Neuronal stem cell (in vitro differentiated cells): ENCODE measurements around the gene XPR1.

ENCODE experiments used
- DNase-seq: peaks from one replicate; pipeline ENCODE4 v3.0.0-alpha.2; 2013; ENCODE audit warnings: low spot score
- H2AFZ ChIP-seq: one replicate; pipeline ENCODE4 v1.6.1; 2013; ENCODE audit warnings: mild to moderate bottlenecking, low read length, inconsistent platforms
- H2AK5ac ChIP-seq: 2 replicates; pipeline ENCODE4 v1.6.1; 2013; ENCODE audit warnings: low read depth, mild to moderate bottlenecking, inconsistent platforms, low read length, moderate library complexity, mixed read lengths
- H2BK120ac ChIP-seq: 2 replicates; pipeline ENCODE4 v1.6.1; 2013; ENCODE audit warnings: low read depth, mild to moderate bottlenecking, inconsistent platforms, low read length, moderate library complexity, mixed read lengths
- H2BK12ac ChIP-seq: one replicate; pipeline ENCODE4 v1.6.1; 2013; ENCODE audit warnings: low read length, inconsistent platforms
- H2BK15ac ChIP-seq: 2 replicates; pipeline ENCODE4 v1.6.1; 2013; ENCODE audit warnings: mild to moderate bottlenecking, low read length, inconsistent platforms, mixed read lengths
- H2BK5ac ChIP-seq: one replicate; pipeline ENCODE4 v1.6.1; 2013; ENCODE audit warnings: inconsistent platforms, mild to moderate bottlenecking, low read length, moderate library complexity
- H3K14ac ChIP-seq: one replicate; pipeline ENCODE4 v1.6.1; 2013; ENCODE audit warnings: low read length, inconsistent platforms
- H3K18ac ChIP-seq: 2 replicates; pipeline ENCODE4 v1.6.1; 2013; ENCODE audit warnings: low read length, inconsistent platforms
- H3K23ac ChIP-seq: 2 replicates; pipeline ENCODE4 v1.6.1; 2013; ENCODE audit warnings: low read depth, mild to moderate bottlenecking, mixed read lengths, low read length, inconsistent platforms; ENCODE audit not compliant: poor library complexity
- H3K27ac ChIP-seq: replicated peaks from 3 replicates; pipeline ENCODE4 v1.5.1; 2013; ENCODE audit warnings: low read length, inconsistent platforms
- H3K27me3 ChIP-seq, 3 experiments: 2 replicates each; pipeline ENCODE4 v1.6.1; 2013; ENCODE audit warnings: low read length in 3 of 3, mild to moderate bottlenecking in 2 of 3, inconsistent platforms in 1 of 3, low read depth in 1 of 3, mixed read lengths in 1 of 3, moderate library complexity in 1 of 3; ENCODE audit not compliant: control insufficient read depth in 3 of 3, insufficient read depth in 3 of 3
- H3K36me3 ChIP-seq, 2 donors: replicated peaks in 1 of 2; 2 replicates each; pipeline ENCODE4 v1.6.1; 2013; ENCODE audit warnings: low read length in 2 of 2; ENCODE audit not compliant: control insufficient read depth in 2 of 2, insufficient read depth in 2 of 2
- H3K4ac ChIP-seq: 2 replicates; pipeline ENCODE4 v1.6.1; 2013; ENCODE audit warnings: inconsistent platforms, mild to moderate bottlenecking, low read length, moderate library complexity
- H3K4me1 ChIP-seq, 2 donors: 1 replicate in 1 of 2; 2 replicates in 1 of 2; pipeline ENCODE4 v1.6.1; 2013; ENCODE audit warnings: low read length in 2 of 2, low read depth in 1 of 2; ENCODE audit not compliant: control insufficient read depth in 2 of 2, insufficient read depth in 1 of 2
- H3K4me2 ChIP-seq: one replicate; pipeline ENCODE4 v1.6.1; 2013; ENCODE audit warnings: mild to moderate bottlenecking, low read length, inconsistent platforms; ENCODE audit not compliant: insufficient read depth, poor library complexity, severe bottlenecking
- H3K4me3 ChIP-seq, 2 donors: 2 replicates each; pipeline ENCODE4 v1.5.1; 2013; ENCODE audit warnings: low read length in 2 of 2, mild to moderate bottlenecking in 2 of 2, inconsistent platforms in 1 of 2, moderate library complexity in 1 of 2
- H3K79me1 ChIP-seq: one replicate; pipeline ENCODE4 v1.6.1; 2013; ENCODE audit warnings: low read depth, mild to moderate bottlenecking, inconsistent platforms, low read length, moderate library complexity
- H3K9ac ChIP-seq: one replicate; pipeline ENCODE4 v1.6.1; 2013; ENCODE audit warnings: mild to moderate bottlenecking, low read depth, low read length, inconsistent platforms; ENCODE audit not compliant: poor library complexity
- H3K9me3 ChIP-seq, 2 donors: replicated peaks in 1 of 2; 2 replicates each; pipeline versions ENCODE3 to v1.6.1; 2013; ENCODE audit warnings: low read length in 2 of 2, mild to moderate bottlenecking in 2 of 2, inconsistent platforms in 1 of 2, low read depth in 1 of 2, mixed read lengths in 1 of 2, moderate library complexity in 1 of 2; ENCODE audit not compliant: control insufficient read depth in 2 of 2, insufficient read depth in 1 of 2
- H4K8ac ChIP-seq: one replicate; pipeline ENCODE4 v1.6.1; 2013; ENCODE audit warnings: low read depth, mild to moderate bottlenecking, inconsistent platforms, low read length, moderate library complexity
- H4K91ac ChIP-seq: one replicate; pipeline ENCODE4 v1.6.1; 2013; ENCODE audit warnings: low read length, low read depth, mild to moderate bottlenecking, inconsistent platforms; ENCODE audit not compliant: poor library complexity
- WGBS, 2 donors: extraction: QIAGEN DNeasy Blood & Tissue Kit; methylation state at CpG; one replicate each; pipeline ENCODE4 v1.1.7; 2013; ENCODE audit warnings: missing lambda C conversion rate in 2 of 2, mixed read lengths in 1 of 2; ENCODE audit not compliant: insufficient read length in 2 of 2, insufficient replicate concordance in 1 of 2; ENCODE audit errors: extremely low coverage in 2 of 2; 5-methylcytosine and 5-hydroxymethylcytosine counted together

The XPR1 gene

DNA sequence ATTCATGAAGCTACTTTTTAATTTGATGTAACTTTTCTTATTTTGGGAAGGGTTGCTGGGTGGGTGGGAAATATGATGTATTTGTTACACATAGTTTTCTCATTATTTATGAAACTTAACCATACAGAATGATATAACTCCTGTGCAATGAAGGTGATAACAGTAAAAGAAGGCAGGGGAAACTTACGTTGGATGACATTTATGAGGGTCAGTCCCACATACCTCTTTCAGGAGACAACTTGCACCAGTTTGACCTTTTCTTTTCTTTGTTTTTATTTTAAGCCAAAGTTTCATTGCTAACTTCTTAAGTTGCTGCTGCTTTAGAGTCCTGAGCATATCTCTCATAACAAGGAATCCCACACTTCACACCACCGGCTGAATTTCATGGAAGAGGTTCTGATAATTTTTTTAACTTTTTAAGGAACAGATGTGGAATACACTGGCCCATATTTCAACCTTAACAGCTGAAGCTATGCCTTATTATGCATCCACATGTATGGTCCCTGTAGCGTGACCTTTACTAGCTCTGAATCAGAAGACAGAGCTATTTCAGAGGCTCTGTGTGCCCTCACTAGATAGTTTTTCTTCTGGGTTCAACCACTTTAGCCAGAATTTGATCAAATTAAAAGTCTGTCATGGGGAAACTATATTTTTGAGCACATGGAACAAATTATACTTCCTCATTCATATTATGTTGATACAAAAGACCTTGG, 252.9 kb downstream of the XPR1 start:
- H2BK12ac ChIP-seq: no peak overlapping the region
- no peaks in the 10 kb centered on the region for H3K27me3 ChIP-seq
- no CpG with 5 or more reads among the region's 3 CpGs for WGBS, 2 donors
- no peak overlapping the region for H3K4ac ChIP-seq
- H3K27ac ChIP-seq: no peak overlapping the region
- H2BK120ac ChIP-seq: no peak overlapping the region
- H4K91ac ChIP-seq: no peak overlapping the region
- no peak overlapping the region for H3K14ac ChIP-seq
- no peak overlapping the region for H4K8ac ChIP-seq
- H2AK5ac ChIP-seq: no peak overlapping the region
- peaks cover 0 to 2% of the 10 kb centered on the region in 2 donors for H3K4me1 ChIP-seq
- H2BK5ac ChIP-seq: no peak overlapping the region
- no peak overlapping the region for H2AFZ ChIP-seq
- H3K4me3 ChIP-seq: no peak overlapping the region
- peaks cover 0 to 56% of the 10 kb centered on the region in 2 donors for H3K36me3 ChIP-seq
- H3K9me3 ChIP-seq: no peaks in the 10 kb centered on the region
- H3K23ac ChIP-seq: no peak overlapping the region
- H3K4me2 ChIP-seq: no peak overlapping the region
- no peak overlapping the region for H3K18ac ChIP-seq
- no peak for DNase-seq
- H3K79me1 ChIP-seq: no peaks in the 10 kb centered on the region
- H3K9ac ChIP-seq: no peak overlapping the region
- no peak overlapping the region for H2BK15ac ChIP-seq

DNA sequence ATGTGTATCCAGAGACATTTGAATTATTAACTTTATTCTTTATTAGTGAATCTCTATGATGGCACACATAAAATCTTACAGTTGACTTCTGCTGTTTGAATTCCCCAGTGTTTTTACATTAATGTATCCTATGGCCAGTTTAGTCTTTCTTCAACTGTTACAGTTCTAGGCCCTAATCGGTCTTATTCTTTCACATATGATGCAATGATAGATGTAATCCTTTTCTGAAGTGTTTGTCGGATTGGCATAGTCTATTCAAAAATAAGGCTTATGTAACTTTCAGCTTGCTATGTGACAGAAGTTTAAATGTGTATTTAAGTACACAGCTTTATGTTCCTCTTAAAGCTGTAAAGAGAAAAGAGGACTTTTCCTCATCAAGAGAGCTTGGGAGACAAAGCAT, 254.5 kb downstream of the XPR1 start:
- Histone ChIP-seq H2BK12ac (no peak overlapping the region), H2AK5ac (no peak overlapping the region), H2BK120ac (no peak overlapping the region), H3K9ac (no peak overlapping the region), H3K4me3 (no peak overlapping the region), H3K4me1 (peaks cover 0 to 2% of the 10 kb centered on the region in 2 donors), H3K4me2 (no peak overlapping the region), H4K91ac (no peak overlapping the region), H3K36me3 (peaks cover 0 to 47% of the 10 kb centered on the region in 2 donors), H3K9me3 (no peaks in the 10 kb centered on the region), H3K18ac (no peak overlapping the region), H3K4ac (no peak overlapping the region), H3K79me1 (no peaks in the 10 kb centered on the region), H2AFZ (no peak overlapping the region), H3K14ac (no peak overlapping the region), H3K27me3 (no peaks in the 10 kb centered on the region), H2BK15ac (no peak overlapping the region), H3K27ac (no peak overlapping the region), H2BK5ac (no peak overlapping the region), H3K23ac (no peak overlapping the region), H4K8ac (no peak overlapping the region)
- no CpG with 5 or more reads among the region's 2 CpGs for WGBS, 2 donors
- DNase-seq: no peak

DNA sequence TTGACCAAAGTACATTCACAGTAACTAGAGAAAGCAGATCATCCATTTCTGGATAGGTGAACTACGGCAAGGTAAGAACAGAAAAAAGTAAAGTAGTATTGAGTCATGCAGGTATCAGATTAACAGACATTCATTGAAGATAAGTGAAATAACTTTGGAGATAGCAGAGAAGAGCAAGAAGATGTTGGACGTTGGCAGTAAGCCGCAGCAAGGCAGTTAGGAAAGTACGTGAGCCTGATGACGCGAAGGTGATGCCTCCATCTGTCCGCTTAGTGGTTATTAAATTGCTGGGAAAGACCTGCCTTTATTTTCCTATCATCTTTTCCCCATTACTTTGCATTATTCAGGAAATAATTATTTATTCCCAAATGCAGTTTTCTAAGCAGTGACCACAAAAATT, 256.0 kb downstream of the XPR1 start:
- no peak overlapping the region for H2BK15ac ChIP-seq
- no peak overlapping the region for H3K9ac ChIP-seq
- H3K79me1 ChIP-seq: no peaks in the 10 kb centered on the region
- H2BK12ac ChIP-seq: no peak overlapping the region
- no peak overlapping the region for H4K8ac ChIP-seq
- H3K4me2 ChIP-seq: no peak overlapping the region
- DNase-seq: no peak
- H2AFZ ChIP-seq: no peak overlapping the region
- no peaks in the 10 kb centered on the region for H3K4me1 ChIP-seq
- no peak overlapping the region for H3K4ac ChIP-seq
- no peak overlapping the region for H2AK5ac ChIP-seq
- WGBS, 2 donors: no CpG with 5 or more reads among the region's 7 CpGs
- no peak overlapping the region for H2BK120ac ChIP-seq
- no peak overlapping the region for H3K14ac ChIP-seq
- no peak overlapping the region for H4K91ac ChIP-seq
- H3K27me3 ChIP-seq: no peaks in the 10 kb centered on the region
- no peak overlapping the region for H3K18ac ChIP-seq
- no peaks in the 10 kb centered on the region for H3K9me3 ChIP-seq
- no peak overlapping the region for H3K4me3 ChIP-seq
- peaks cover 0 to 39% of the 10 kb centered on the region in 2 donors for H3K36me3 ChIP-seq
- H3K27ac ChIP-seq: no peak overlapping the region
- no peak overlapping the region for H2BK5ac ChIP-seq
- no peak overlapping the region for H3K23ac ChIP-seq

DNA sequence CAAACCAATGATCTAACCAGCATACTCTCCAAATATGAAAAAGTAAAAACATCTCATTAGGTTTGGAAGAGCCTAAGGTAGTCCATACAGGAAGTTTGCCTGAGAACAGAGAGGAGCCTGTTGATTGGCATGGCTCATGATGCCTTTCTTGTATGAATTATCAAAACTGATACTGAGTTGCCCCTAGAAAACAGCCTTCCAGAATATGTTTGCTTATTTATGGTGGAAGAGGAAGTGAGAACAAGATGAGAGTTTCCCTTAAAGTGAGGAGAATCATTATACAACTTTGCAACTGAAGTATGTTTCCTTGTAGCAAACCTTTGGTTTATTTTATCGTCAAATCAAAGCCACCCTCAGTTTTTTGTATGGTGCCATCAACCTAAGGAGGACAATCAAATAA, 257.0 kb downstream of the XPR1 start:
- no CpG with 5 or more reads among the region's 1 CpG for WGBS, 2 donors
- Histone ChIP-seq H3K36me3 (peaks cover 0 to 31% of the 10 kb centered on the region in 2 donors), H3K9ac (no peak overlapping the region), H3K4me3 (no peak overlapping the region), H2AFZ (no peak overlapping the region), H3K9me3 (no peaks in the 10 kb centered on the region), H3K27ac (no peak overlapping the region), H3K14ac (no peak overlapping the region), H3K27me3 (no peaks in the 10 kb centered on the region), H4K91ac (no peak overlapping the region), H3K4ac (no peak overlapping the region), H3K4me1 (no peaks in the 10 kb centered on the region), H3K79me1 (no peaks in the 10 kb centered on the region), H2BK5ac (no peak overlapping the region), H2AK5ac (no peak overlapping the region), H2BK15ac (no peak overlapping the region), H3K4me2 (no peak overlapping the region), H3K23ac (no peak overlapping the region), H2BK12ac (no peak overlapping the region), H4K8ac (no peak overlapping the region), H2BK120ac (no peak overlapping the region), H3K18ac (no peak overlapping the region)
- DNase-seq: no peak
